Measurements from ENCODE around the gene MTURN.

MTURN gene

DNA sequence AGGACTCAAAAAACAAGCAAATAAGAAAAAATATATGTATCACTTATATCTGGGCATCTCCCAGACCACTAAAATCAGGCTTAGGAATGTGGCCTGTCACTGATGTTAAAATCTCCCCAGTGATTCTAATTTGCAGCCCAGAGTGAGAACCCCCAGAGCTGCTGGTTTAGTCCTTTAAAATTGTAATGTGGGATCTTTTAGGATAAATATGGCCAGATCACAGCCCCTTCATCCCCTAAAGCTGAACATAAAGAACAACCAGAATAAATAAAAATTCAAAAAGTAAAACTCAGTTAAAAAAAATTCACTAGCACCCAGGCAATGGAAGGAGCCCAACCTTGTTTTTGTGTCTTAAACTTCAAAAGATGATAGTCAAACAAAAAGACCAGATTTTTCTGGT is 46.4 kb upstream of the MTURN start:
- Histone ChIP-seq H3F3A (ENCODE audit: insufficient read depth, low read length) (no peaks in the 10 kb centered on the region), H3K4me3 (ENCODE audit: low read depth, low read length, poor library complexity, severe bottlenecking) (no peak overlapping the region), H3K9me2 (ENCODE audit: low read depth, low read length) (no peaks in the 10 kb centered on the region), H3K9me3 (ENCODE audit: low read length) (no peaks in the 10 kb centered on the region), H3K27ac (ENCODE audit: low read depth, low read length, poor library complexity, severe bottlenecking) (no peak overlapping the region), H2AFZ (ENCODE audit: low read length) (no peak overlapping the region), H3K36me3 (ENCODE audit: insufficient read depth, low read length) (no peaks in the 10 kb centered on the region), H3K4me2 (ENCODE audit: low read length) (no peak overlapping the region), H3K9ac (ENCODE audit: low read length) (no peak overlapping the region), H3K79me2 (ENCODE audit: insufficient read depth, low read length) (no peaks in the 10 kb centered on the region), H4K20me1 (ENCODE audit: insufficient read depth, low read length) (no peaks in the 10 kb centered on the region), H3K4me1 (ENCODE audit: insufficient read depth, low read length, severe bottlenecking) (no peaks in the 10 kb centered on the region), H3K27me3 (ENCODE audit: insufficient read depth, low read length) (no peaks in the 10 kb centered on the region)
- TF ChIP-seq, protein P1, sequence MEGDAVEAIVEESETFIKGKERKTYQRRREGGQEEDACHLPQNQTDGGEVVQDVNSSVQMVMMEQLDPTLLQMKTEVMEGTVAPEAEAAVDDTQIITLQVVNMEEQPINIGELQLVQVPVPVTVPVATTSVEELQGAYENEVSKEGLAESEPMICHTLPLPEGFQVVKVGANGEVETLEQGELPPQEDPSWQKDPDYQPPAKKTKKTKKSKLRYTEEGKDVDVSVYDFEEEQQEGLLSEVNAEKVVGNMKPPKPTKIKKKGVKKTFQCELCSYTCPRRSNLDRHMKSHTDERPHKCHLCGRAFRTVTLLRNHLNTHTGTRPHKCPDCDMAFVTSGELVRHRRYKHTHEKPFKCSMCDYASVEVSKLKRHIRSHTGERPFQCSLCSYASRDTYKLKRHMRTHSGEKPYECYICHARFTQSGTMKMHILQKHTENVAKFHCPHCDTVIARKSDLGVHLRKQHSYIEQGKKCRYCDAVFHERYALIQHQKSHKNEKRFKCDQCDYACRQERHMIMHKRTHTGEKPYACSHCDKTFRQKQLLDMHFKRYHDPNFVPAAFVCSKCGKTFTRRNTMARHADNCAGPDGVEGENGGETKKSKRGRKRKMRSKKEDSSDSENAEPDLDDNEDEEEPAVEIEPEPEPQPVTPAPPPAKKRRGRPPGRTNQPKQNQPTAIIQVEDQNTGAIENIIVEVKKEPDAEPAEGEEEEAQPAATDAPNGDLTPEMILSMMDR (IDR thresholded peaks at IDR 0.05; ENCODE audit: low read length) = no peak
- no peak for TF ChIP-seq EZH2 (IDR thresholded peaks at IDR 0.05; ENCODE audit: borderline replicate concordance, low read length)

DNA sequence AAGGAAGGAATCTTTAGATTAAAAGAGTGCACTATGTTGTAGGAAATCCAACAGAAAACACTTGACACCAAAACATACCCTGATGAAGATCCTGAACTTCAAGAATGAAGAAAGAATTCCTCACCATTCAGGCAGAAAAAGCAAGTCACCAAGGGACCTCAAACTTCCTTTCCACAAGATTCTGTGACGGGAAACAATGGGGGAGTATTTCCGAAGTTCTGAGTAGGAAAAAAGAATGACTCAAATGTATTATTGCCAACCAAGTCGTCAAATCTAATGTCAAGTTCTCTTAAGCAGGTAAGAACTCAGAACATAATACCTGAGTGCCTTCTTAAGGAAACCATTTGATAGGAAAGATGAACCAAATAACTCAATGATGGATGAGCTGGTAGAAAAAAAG is 44.7 kb upstream of the MTURN start:
- Histone ChIP-seq H3K36me3 (ENCODE audit: insufficient read depth, low read length) (no peaks in the 10 kb centered on the region), H3K9me2 (ENCODE audit: low read depth, low read length) (no peaks in the 10 kb centered on the region), H4K20me1 (ENCODE audit: insufficient read depth, low read length) (no peaks in the 10 kb centered on the region), H3K79me2 (ENCODE audit: insufficient read depth, low read length) (no peaks in the 10 kb centered on the region), H3K9ac (ENCODE audit: low read length) (no peak overlapping the region), H3K4me3 (ENCODE audit: low read depth, low read length, poor library complexity, severe bottlenecking) (no peak overlapping the region), H3K4me2 (ENCODE audit: low read length) (no peak overlapping the region), H3F3A (ENCODE audit: insufficient read depth, low read length) (no peaks in the 10 kb centered on the region), H3K4me1 (ENCODE audit: insufficient read depth, low read length, severe bottlenecking) (no peaks in the 10 kb centered on the region), H3K9me3 (ENCODE audit: low read length) (no peaks in the 10 kb centered on the region), H3K27me3 (ENCODE audit: insufficient read depth, low read length) (no peaks in the 10 kb centered on the region), H2AFZ (ENCODE audit: low read length) (no peak overlapping the region), H3K27ac (ENCODE audit: low read depth, low read length, poor library complexity, severe bottlenecking) (no peak overlapping the region)
- TF ChIP-seq, protein P1 (IDR thresholded peaks at IDR 0.05; ENCODE audit: low read length) = no peak
- TF ChIP-seq EZH2 (IDR thresholded peaks at IDR 0.05; ENCODE audit: borderline replicate concordance, low read length) = no peak

GRCh38 chr7:30091491-30091912 is 43.3 kb upstream of the MTURN start:
- no peak for TF ChIP-seq EZH2 (IDR thresholded peaks at IDR 0.05; ENCODE audit: borderline replicate concordance, low read length)
- TF ChIP-seq, protein P1 (IDR thresholded peaks at IDR 0.05; ENCODE audit: low read length) = no peak
- H3K27ac ChIP-seq (ENCODE audit: low read depth, low read length, poor library complexity, severe bottlenecking) = no peak overlapping the region
- no peaks in the 10 kb centered on the region for H3K9me2 ChIP-seq (ENCODE audit: low read depth, low read length)
- H3K27me3 ChIP-seq (ENCODE audit: insufficient read depth, low read length) = no peaks in the 10 kb centered on the region
- H3K36me3 ChIP-seq (ENCODE audit: insufficient read depth, low read length) = no peaks in the 10 kb centered on the region
- H3K79me2 ChIP-seq (ENCODE audit: insufficient read depth, low read length) = no peaks in the 10 kb centered on the region
- H3K4me2 ChIP-seq (ENCODE audit: low read length) = no peak overlapping the region
- no peaks in the 10 kb centered on the region for H3F3A ChIP-seq (ENCODE audit: insufficient read depth, low read length)
- H3K4me3 ChIP-seq (ENCODE audit: low read depth, low read length, poor library complexity, severe bottlenecking) = no peak overlapping the region
- H3K9me3 ChIP-seq (ENCODE audit: low read length) = no peaks in the 10 kb centered on the region
- no peak overlapping the region for H2AFZ ChIP-seq (ENCODE audit: low read length)
- no peak overlapping the region for H3K9ac ChIP-seq (ENCODE audit: low read length)
- no peaks in the 10 kb centered on the region for H4K20me1 ChIP-seq (ENCODE audit: insufficient read depth, low read length)
- no peaks in the 10 kb centered on the region for H3K4me1 ChIP-seq (ENCODE audit: insufficient read depth, low read length, severe bottlenecking)

Measured in OCI-LY1 (cell line).